IMR-90 (cell line): ENCODE results near the gene PDZRN3. TPM values are rescaled to one million over a fixed set of nuclear protein-coding genes. Genes with fewer than 3 reads are reported as not detected.

Experiments
- ATAC-seq: fragments of 200-7000 bp; cut with Tn5 transposase; 2 replicates; pipeline ENCODE4 v1.9.1; 2020; ENCODE audit warnings: low read depth, mild to moderate bottlenecking, moderate library complexity
- BruUV-seq: library from RNA; stranded (reverse); fragments of 400-500 nt; replicated peaks from 2 replicates; lab custom pipeline; 2021; lab: Mats Ljungman, UMichigan
- CTCF ChIA-PET: fragments of 300-600 bp; formaldehyde crosslinking; extraction: SDS; loops from one replicate; lab custom pipeline; 2021; ENCODE audit warnings: antibody characterized with exemption; lab: Yijun Ruan, JAX
- POLR2A ChIA-PET: fragments of 300-600 bp; sonication (Branson Sonifier 250); formaldehyde crosslinking; loops from one replicate; lab custom pipeline; 2022; ENCODE audit warnings: antibody characterized with exemption; ENCODE audit not compliant: unreplicated experiment; lab: Charles Lee
- DNase-seq: peaks from one replicate; pipeline ENCODE4 v3.0.0; 2013
- H2AFZ ChIP-seq: replicated peaks from 2 replicates; pipeline ENCODE3; 2013; ENCODE audit warnings: low read length, mild to moderate bottlenecking; ENCODE audit not compliant: poor library complexity
- H2AK5ac ChIP-seq: 2 replicates; pipeline ENCODE4 v1.6.1; 2013; ENCODE audit warnings: low read depth, low read length, inconsistent platforms
- H2AK9ac ChIP-seq: replicated peaks from 2 replicates; pipeline ENCODE3; 2013; ENCODE audit warnings: mild to moderate bottlenecking, low read depth, low read length, moderate library complexity; ENCODE audit not compliant: poor library complexity
- H2BK120ac ChIP-seq: 2 replicates; pipeline ENCODE4 v1.6.1; 2013; ENCODE audit warnings: low read depth, low read length, inconsistent platforms
- H2BK15ac ChIP-seq: 3 replicates; pipeline ENCODE4 v1.6.1; 2013; ENCODE audit warnings: low read depth, low read length, inconsistent platforms
- H2BK20ac ChIP-seq: 2 replicates; pipeline ENCODE4 v1.6.1; 2013; ENCODE audit warnings: low read depth, mild to moderate bottlenecking, inconsistent platforms, low read length, moderate library complexity
- H2BK5ac ChIP-seq: 2 replicates; pipeline ENCODE4 v1.6.1; 2013; ENCODE audit warnings: mild to moderate bottlenecking, low read depth, low read length, inconsistent platforms; ENCODE audit not compliant: poor library complexity, severe bottlenecking
- H3K14ac ChIP-seq: replicated peaks from 2 replicates; pipeline ENCODE4 v1.6.1; 2013; ENCODE audit warnings: low read depth, low read length, inconsistent platforms
- H3K18ac ChIP-seq: 2 replicates; pipeline ENCODE4 v1.6.1; 2013; ENCODE audit warnings: low read depth, low read length, control low read depth
- H3K23ac ChIP-seq: 2 replicates; pipeline ENCODE4 v1.6.1; 2013; ENCODE audit warnings: low read depth, low read length, inconsistent platforms
- H3K27ac ChIP-seq: 2 replicates; pipeline ENCODE4 v1.5.1; 2013; ENCODE audit warnings: mild to moderate bottlenecking, control low read depth, low read length; ENCODE audit not compliant: insufficient read depth
- H3K27me3 ChIP-seq: 2 replicates; pipeline ENCODE4 v1.6.1; 2013; ENCODE audit warnings: low read length; ENCODE audit not compliant: control insufficient read depth, insufficient read depth
- H3K36me3 ChIP-seq: 2 replicates; pipeline ENCODE4 v1.6.1; 2013; ENCODE audit warnings: low read length, mixed read lengths; ENCODE audit not compliant: control insufficient read depth, insufficient read depth
- H3K4ac ChIP-seq: 2 replicates; pipeline ENCODE4 v1.6.1; 2013; ENCODE audit warnings: low read depth, low read length, inconsistent platforms
- H3K4me1 ChIP-seq: 2 replicates; pipeline ENCODE4 v1.6.1; 2013; ENCODE audit warnings: low read length, mixed read lengths; ENCODE audit not compliant: control insufficient read depth, insufficient read depth
- H3K4me2 ChIP-seq: 2 replicates; pipeline ENCODE4 v1.6.1; 2013; ENCODE audit warnings: low read depth, mild to moderate bottlenecking, control low read depth, low read length, moderate library complexity
- H3K4me3 ChIP-seq: 2 replicates; pipeline ENCODE4 v1.5.1; 2013; ENCODE audit warnings: low read depth, mild to moderate bottlenecking, control low read depth, low read length, moderate library complexity; ENCODE audit not compliant: insufficient read depth
- H3K56ac ChIP-seq: 2 replicates; pipeline ENCODE4 v1.6.1; 2013; ENCODE audit warnings: low read length, inconsistent platforms; ENCODE audit not compliant: insufficient read depth; ENCODE audit errors: extremely low read depth
- H3K79me1 ChIP-seq, 2 experiments: 2 replicates each; pipeline ENCODE4 v1.6.1; 2013; ENCODE audit warnings: low read length in 2 of 2, inconsistent platforms in 1 of 2, low read depth in 1 of 2
- H3K9ac ChIP-seq: 2 replicates; pipeline ENCODE4 v1.6.1; 2013; ENCODE audit warnings: low read depth, low read length, control low read depth
- H3K9me1 ChIP-seq: 2 replicates; pipeline ENCODE4 v1.6.1; 2013; ENCODE audit warnings: low read length, inconsistent platforms; ENCODE audit not compliant: insufficient read depth
- H3K9me3 ChIP-seq: 2 replicates; pipeline ENCODE4 v1.6.1; 2013; ENCODE audit warnings: low read length; ENCODE audit not compliant: control insufficient read depth, insufficient read depth
- H4K20me1 ChIP-seq: 2 replicates; pipeline ENCODE4 v1.6.1; 2013; ENCODE audit warnings: low read length, inconsistent platforms; ENCODE audit not compliant: insufficient read depth
- H4K5ac ChIP-seq: 2 replicates; pipeline ENCODE4 v1.6.1; 2013; ENCODE audit warnings: mild to moderate bottlenecking, low read depth, low read length, control low read depth
- H4K8ac ChIP-seq, 2 experiments: 2 replicates each; pipeline ENCODE4 v1.6.1; 2013; ENCODE audit warnings: low read depth in 2 of 2, low read length in 2 of 2, control low read depth in 1 of 2, inconsistent platforms in 1 of 2
- H4K91ac ChIP-seq: 2 replicates; pipeline ENCODE4 v1.6.1; 2013; ENCODE audit warnings: low read depth, low read length, inconsistent platforms; ENCODE audit not compliant: insufficient read depth
- CEBPB ChIP-seq: IDR thresholded peaks from 2 replicates; pipeline ENCODE4 v1.6.1; 2012; ENCODE audit warnings: low read depth, low read length, improper control_type of control experiment
- CHD1 ChIP-seq: IDR thresholded peaks from 2 replicates; pipeline ENCODE4 v1.6.1; 2012; ENCODE audit warnings: low read depth, low read length, improper control_type of control experiment
- MXI1 ChIP-seq: IDR thresholded peaks from 2 replicates; pipeline ENCODE4 v1.6.1; 2012; ENCODE audit warnings: low read depth, mild to moderate bottlenecking, low read length, moderate library complexity, borderline replicate concordance
- NFE2L2 ChIP-seq: fragments of 150-350 bp; IDR thresholded peaks from 2 replicates; pipeline ENCODE4 v1.6.1; 2016; ENCODE audit warnings: low read depth, mild to moderate bottlenecking, low read length
- POLR2A ChIP-seq: IDR thresholded peaks from 2 replicates; pipeline ENCODE4 v1.6.1; 2012; ENCODE audit warnings: mild to moderate bottlenecking, low read depth, low read length
- RFX5 ChIP-seq: IDR thresholded peaks from 2 replicates; pipeline ENCODE4 v1.8.0; 2012; ENCODE audit warnings: low read depth, mild to moderate bottlenecking, low read length, moderate library complexity
- SMC3 ChIP-seq: fragments of 150-350 bp; IDR thresholded peaks from 2 replicates; pipeline ENCODE4 v1.6.1; 2016; ENCODE audit warnings: low read depth, mild to moderate bottlenecking, antibody characterized with exemption, low read length, moderate library complexity
- WGBS, 2 experiments: methylation state at CpG; one replicate each; pipeline versions ENCODE4 v1.1.5 to v1.1.7; 2013; ENCODE audit warnings: missing lambda C conversion rate in 2 of 2; ENCODE audit not compliant: insufficient read length in 1 of 2; ENCODE audit errors: extremely low coverage in 2 of 2; 5-methylcytosine and 5-hydroxymethylcytosine counted together
- dilution Hi-C: fragments of 300-500 bp; cut with HindIII; formaldehyde crosslinking; loops from one replicate; pipeline ENCODE4 v1.14.3; 2018; ENCODE audit warnings: low sequenced_read_pairs; ENCODE audit not compliant: unreplicated experiment
- in situ Hi-C: fragments of 300-500 bp; cut with MboI; formaldehyde crosslinking; loops from 3 replicates; pipeline ENCODE4 v1.14.3; 2019; ENCODE audit warnings: low sequenced_read_pairs, inconsistent platforms, mixed read lengths
- intact Hi-C: fragments of 100-400 bp; cut with micrococcal nuclease; formaldehyde crosslinking; loops from 2 replicates; pipeline ENCODE4 v1.10.0; 2022
- polyA plus RNA-seq, 3 experiments: library from polyadenylated mRNA; depleted of rRNA; stranded (reverse); fragments of >200 nt; gene quantifications; 2 replicates each; pipeline ENCODE4 v1.2.3, GENCODE V29; 2012; ENCODE audit warnings: low replicate concordance in 1 of 3
- total RNA-seq: library from RNA; depleted of rRNA; stranded (reverse); fragments of >200 nt; gene quantifications from 2 replicates; pipeline ENCODE4 v1.2.3, GENCODE V29; 2012
- TF ChIP-seq, protein P1 (sequence below): fragments of 150-350 bp; IDR thresholded peaks from 2 replicates; pipeline ENCODE4 v1.6.1; 2017; ENCODE audit warnings: mild to moderate bottlenecking, antibody characterized with exemption, low read length, low read depth

The PDZRN3 gene
- total and polyA plus RNA-seq, 2 of the 4 experiments (the other 2 are of a cell fraction) = 9.4 to 17.0 TPM

DNA sequence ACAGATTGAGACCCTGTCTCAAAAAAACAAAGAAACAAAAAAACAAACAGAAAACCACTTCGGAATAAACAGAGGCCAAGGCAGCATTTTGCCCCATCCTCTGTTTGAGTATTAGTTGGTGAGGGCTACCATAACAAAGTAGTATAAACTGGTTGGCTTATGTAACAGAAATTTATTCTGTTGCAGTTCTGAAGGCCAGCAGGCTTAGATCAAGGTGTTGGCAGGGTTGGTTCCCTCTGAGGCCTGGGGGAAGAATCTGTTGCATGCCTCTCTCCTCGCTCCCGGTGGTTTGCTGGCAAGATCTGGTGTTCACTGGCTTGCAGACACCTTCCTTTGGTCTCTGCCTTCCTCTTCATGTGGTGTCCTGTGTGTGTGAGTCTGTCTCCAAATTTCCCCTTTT lies 261.6 kb downstream of the PDZRN3 start:
- H2BK5ac ChIP-seq = no peak overlapping the region
- TF ChIP-seq RFX5 (no peak), NFE2L2 (no peak), POLR2A (no peak), CHD1 (no peak), SMC3 (no peak), CEBPB (no peak), MXI1 (no peak)
- TF ChIP-seq, protein P1, sequence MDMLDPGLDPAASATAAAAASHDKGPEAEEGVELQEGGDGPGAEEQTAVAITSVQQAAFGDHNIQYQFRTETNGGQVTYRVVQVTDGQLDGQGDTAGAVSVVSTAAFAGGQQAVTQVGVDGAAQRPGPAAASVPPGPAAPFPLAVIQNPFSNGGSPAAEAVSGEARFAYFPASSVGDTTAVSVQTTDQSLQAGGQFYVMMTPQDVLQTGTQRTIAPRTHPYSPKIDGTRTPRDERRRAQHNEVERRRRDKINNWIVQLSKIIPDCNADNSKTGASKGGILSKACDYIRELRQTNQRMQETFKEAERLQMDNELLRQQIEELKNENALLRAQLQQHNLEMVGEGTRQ = no peak
- no peak overlapping the region for H3K4me2 ChIP-seq
- CTCF ChIA-PET = no interaction called here
- H3K9me3 ChIP-seq = no peaks in the 10 kb centered on the region
- no CpG with 5 or more reads among the region's 3 CpGs for WGBS, 2 experiments
- no peak overlapping the region for H3K23ac ChIP-seq
- POLR2A ChIA-PET = no interaction called here
- H3K9me1 ChIP-seq = no peaks in the 10 kb centered on the region
- no peaks in the 10 kb centered on the region for H3K79me1 ChIP-seq
- H2AK5ac ChIP-seq = no peak overlapping the region
- ATAC-seq (no peak), DNase-seq (no peak)
- BruUV-seq = no TSS peak
- H4K5ac ChIP-seq = no peak overlapping the region
- H3K56ac ChIP-seq = no peak overlapping the region
- no peak overlapping the region for H3K4me3 ChIP-seq
- in situ Hi-C loops = loop anchor here (25.0 kb wide), 1 partner anchor 101 kb away; no protein-coding TSS in a partner anchor
- no peak overlapping the region for H3K14ac ChIP-seq
- H4K20me1 ChIP-seq = no peaks in the 10 kb centered on the region
- no peak overlapping the region for H4K8ac ChIP-seq
- no peaks in the 10 kb centered on the region for H3K4me1 ChIP-seq
- H2BK15ac ChIP-seq = no peak overlapping the region
- H3K27ac ChIP-seq = no peak overlapping the region
- no peaks in the 10 kb centered on the region for H3K36me3 ChIP-seq
- H3K4ac ChIP-seq = no peak overlapping the region
- dilution Hi-C loops = no loop called here
- H3K18ac ChIP-seq = no peak overlapping the region
- H3K27me3 ChIP-seq = no peaks in the 10 kb centered on the region
- no peak overlapping the region for H2BK20ac ChIP-seq
- no peak overlapping the region for H4K91ac ChIP-seq
- no peak overlapping the region for H2BK120ac ChIP-seq
- no peak overlapping the region for H2AFZ ChIP-seq
- H3K9ac ChIP-seq = no peak overlapping the region
- no peak overlapping the region for H2AK9ac ChIP-seq
- intact Hi-C loops = no loop called here
